H9 (cell line): ENCODE measurements around the gene HERPUD2. TPM values are rescaled to one million over a fixed set of nuclear protein-coding genes. Genes with fewer than 3 reads are reported as not detected.

Experiments
- DNase-seq: peaks from one replicate; pipeline ENCODE4 v3.0.0-alpha.2; 2017
- H2AFZ ChIP-seq: one replicate; pipeline ENCODE4 v1.6.1; 2013; ENCODE audit warnings: mild to moderate bottlenecking, low read length, control low read depth, moderate library complexity
- H2AK5ac ChIP-seq: 2 replicates; pipeline ENCODE4 v1.6.1; 2013; ENCODE audit warnings: low read length, control low read depth, mixed read lengths; ENCODE audit not compliant: insufficient read length
- H2BK120ac ChIP-seq: one replicate; pipeline ENCODE4 v1.6.1; 2013; ENCODE audit warnings: low read depth, mild to moderate bottlenecking, low read length, control low read depth, inconsistent platforms; ENCODE audit not compliant: poor library complexity, severe bottlenecking
- H2BK12ac ChIP-seq: 2 replicates; pipeline ENCODE4 v1.6.1; 2013; ENCODE audit warnings: low read length, control low read depth, mixed read lengths, low read depth; ENCODE audit not compliant: insufficient read length
- H2BK15ac ChIP-seq: 2 replicates; pipeline ENCODE4 v1.6.1; 2013; ENCODE audit warnings: low read depth, low read length, control low read depth
- H2BK20ac ChIP-seq: one replicate; pipeline ENCODE4 v1.6.1; 2013; ENCODE audit warnings: low read depth, mild to moderate bottlenecking, low read length, control low read depth, inconsistent platforms; ENCODE audit not compliant: poor library complexity, severe bottlenecking
- H2BK5ac ChIP-seq: 2 replicates; pipeline ENCODE4 v1.6.1; 2013; ENCODE audit warnings: low read length, control low read depth, mixed read lengths; ENCODE audit not compliant: insufficient read length
- H3K14ac ChIP-seq: 2 replicates; pipeline ENCODE4 v1.6.1; 2013; ENCODE audit warnings: low read length, control low read depth; ENCODE audit not compliant: insufficient read depth
- H3K18ac ChIP-seq: 2 replicates; pipeline ENCODE4 v1.6.1; 2013; ENCODE audit warnings: low read depth, mild to moderate bottlenecking, mixed read lengths, low read length, control low read depth; ENCODE audit not compliant: insufficient read length
- H3K23ac ChIP-seq: 2 replicates; pipeline ENCODE4 v1.6.1; 2013; ENCODE audit warnings: low read length, control low read depth, mixed read lengths, low read depth; ENCODE audit not compliant: insufficient read length
- H3K23me2 ChIP-seq: 2 replicates; pipeline ENCODE4 v1.6.1; 2013; ENCODE audit warnings: low read depth, mild to moderate bottlenecking, mixed read lengths, low read length, control low read depth; ENCODE audit not compliant: insufficient read length, poor library complexity, severe bottlenecking
- H3K27ac ChIP-seq: 2 replicates; pipeline ENCODE4 v1.5.1; 2013; ENCODE audit warnings: low read length, control low read depth, mixed read lengths, low read depth; ENCODE audit not compliant: insufficient read length
- H3K27me3 ChIP-seq: 2 replicates; pipeline ENCODE4 v1.6.1; 2013; ENCODE audit warnings: low read length, control low read depth, inconsistent platforms; ENCODE audit not compliant: insufficient read depth
- H3K4ac ChIP-seq: 2 replicates; pipeline ENCODE4 v1.6.1; 2013; ENCODE audit warnings: low read depth, mild to moderate bottlenecking, control low read depth, inconsistent platforms, low read length, moderate library complexity
- H3K4me1 ChIP-seq: 2 replicates; pipeline ENCODE4 v1.6.1; 2013; ENCODE audit warnings: low read length, control low read depth, inconsistent platforms; ENCODE audit not compliant: insufficient read depth
- H3K4me2 ChIP-seq: 2 replicates; pipeline ENCODE4 v1.6.1; 2013; ENCODE audit warnings: low read length, control low read depth, mixed read lengths; ENCODE audit not compliant: insufficient read length, insufficient read depth
- H3K56ac ChIP-seq: 2 replicates; pipeline ENCODE4 v1.6.1; 2013; ENCODE audit warnings: low read depth, mild to moderate bottlenecking, mixed read lengths, low read length, control low read depth; ENCODE audit not compliant: insufficient read length
- H3K79me1 ChIP-seq: 2 replicates; pipeline ENCODE4 v1.6.1; 2013; ENCODE audit warnings: low read depth, mild to moderate bottlenecking, moderate library complexity, low read length, control low read depth, inconsistent platforms; ENCODE audit not compliant: insufficient read depth, poor library complexity, severe bottlenecking
- H3K79me2 ChIP-seq: 2 replicates; pipeline ENCODE4 v1.6.1; 2013; ENCODE audit warnings: low read length, control low read depth, inconsistent platforms; ENCODE audit not compliant: insufficient read depth
- H3K9ac ChIP-seq: 2 replicates; pipeline ENCODE4 v1.6.1; 2013; ENCODE audit warnings: low read length, control low read depth, mixed read lengths; ENCODE audit not compliant: insufficient read length; ENCODE audit errors: extremely low read depth
- H3K9me3 ChIP-seq: one replicate; pipeline ENCODE4 v1.6.1; 2013; ENCODE audit warnings: low read depth, low read length, inconsistent platforms; ENCODE audit not compliant: control insufficient read depth
- H3T11ph ChIP-seq: one replicate; pipeline ENCODE4 v1.6.1; 2013; ENCODE audit warnings: mild to moderate bottlenecking, low read length, control low read depth, inconsistent platforms
- H4K20me1 ChIP-seq: one replicate; pipeline ENCODE4 v1.6.1; 2013; ENCODE audit not compliant: control insufficient read depth, insufficient read length, insufficient read depth
- H4K5ac ChIP-seq: 2 replicates; pipeline ENCODE4 v1.6.1; 2013; ENCODE audit warnings: low read depth, mild to moderate bottlenecking, mixed read lengths, low read length, control low read depth; ENCODE audit not compliant: insufficient read length
- H4K8ac ChIP-seq: replicated peaks from 2 replicates; pipeline ENCODE4 v1.6.1; 2013; ENCODE audit warnings: low read length, control low read depth, mixed read lengths, low read depth; ENCODE audit not compliant: insufficient read length
- H4K91ac ChIP-seq: 2 replicates; pipeline ENCODE4 v1.6.1; 2013; ENCODE audit warnings: low read depth, mild to moderate bottlenecking, moderate library complexity, mixed read lengths, low read length, control low read depth; ENCODE audit not compliant: insufficient read length
- H3K27ac Mint-ChIP-seq, 3 experiments: 2 replicates in 2 of 3; 3 replicates in 1 of 3; pipeline ENCODE4 v1.8.0; 2020 to 2021; ENCODE audit warnings: mixed read lengths in 3 of 3, mild to moderate bottlenecking in 1 of 3, moderate library complexity in 1 of 3
- H3K27me3 Mint-ChIP-seq: 2 replicates; pipeline ENCODE4 v1.8.0; 2021; ENCODE audit warnings: low read depth, mild to moderate bottlenecking, moderate library complexity, mixed read lengths
- H3K36me3 Mint-ChIP-seq, 3 experiments: 2 replicates in 2 of 3; 3 replicates in 1 of 3; pipeline ENCODE4 v1.8.0; 2020 to 2021; ENCODE audit warnings: low read depth in 3 of 3, mixed read lengths in 3 of 3; ENCODE audit not compliant: insufficient read depth in 1 of 3
- H3K4me1 Mint-ChIP-seq, 2 experiments: 2 replicates each; pipeline ENCODE4 v1.8.0; 2020; ENCODE audit warnings: mixed read lengths in 2 of 2
- H3K4me3 Mint-ChIP-seq, 2 experiments: 2 replicates in 1 of 2; 3 replicates in 1 of 2; pipeline ENCODE4 v1.8.0; 2020 to 2021; ENCODE audit warnings: mild to moderate bottlenecking in 2 of 2, mixed read lengths in 2 of 2, moderate library complexity in 1 of 2
- H3K9me3 Mint-ChIP-seq, 2 experiments: 2 replicates in 1 of 2; 3 replicates in 1 of 2; pipeline ENCODE4 v1.8.0; 2020; ENCODE audit warnings: mild to moderate bottlenecking in 2 of 2, mixed read lengths in 2 of 2, moderate library complexity in 1 of 2
- CTCF ChIP-seq: fragments of 200-600 bp; sonication (generic); conservative IDR thresholded peaks from 3 replicates; pipeline ENCODE4 v1.8.0; 2021; ENCODE audit warnings: antibody characterized with exemption, mild to moderate bottlenecking
- WGBS: extraction: QIAGEN DNeasy Blood & Tissue Kit; methylation state at CpG from one replicate; pipeline ENCODE4 v1.1.7; 2013; ENCODE audit warnings: missing lambda C conversion rate, low lambda C conversion rate, mixed read lengths; ENCODE audit not compliant: insufficient read length; ENCODE audit errors: extremely low coverage; 5-methylcytosine and 5-hydroxymethylcytosine counted together
- total RNA-seq: library from RNA; stranded (reverse); gene quantifications from 2 replicates; pipeline ENCODE4 v1.2.1, GENCODE V29; 2021

Gene HERPUD2
- total RNA-seq, 1 experiment from 2014 or later = 17.0 TPM

- no peak overlapping the region for H3T11ph ChIP-seq
- H3K4me2 ChIP-seq = peak overlapping the region; percentile 95
- H3K56ac ChIP-seq = no peak overlapping the region
- H4K8ac ChIP-seq = peak overlapping the region; percentile 8
- H2AK5ac ChIP-seq = no peak overlapping the region
- no peaks in the 10 kb centered on the region for H3K27me3 ChIP-seq
- no peaks in the 10 kb centered on the region for H4K20me1 ChIP-seq
- peak overlapping the region; percentile 90 to 91 for H3K4me3 Mint-ChIP-seq
- peak overlapping the region; percentile 85 for H3K14ac ChIP-seq
- H3K36me3 Mint-ChIP-seq = peaks cover 12 to 33% (median 12%) of the 10 kb centered on the region in 3 experiments
- no peak overlapping the region for H2BK120ac ChIP-seq
- no peak overlapping the region for H3K27ac ChIP-seq
- H3K9me3 Mint-ChIP-seq = peaks cover 0 to 11% of the 10 kb centered on the region in 2 experiments; a peak in 3 of 5 replicates
- no peaks in the 10 kb centered on the region for H3K79me1 ChIP-seq
- H2BK20ac ChIP-seq = no peak overlapping the region
- no peaks in the 10 kb centered on the region for H3K9me3 ChIP-seq
- no peaks in the 10 kb centered on the region; the same call in 1 of the 2 replicates for H3K27me3 Mint-ChIP-seq
- no peak overlapping the region for H2AFZ ChIP-seq
- H4K5ac ChIP-seq = peak overlapping the region; percentile 30
- no peak overlapping the region for H2BK5ac ChIP-seq
- H4K91ac ChIP-seq = no peak overlapping the region
- H3K9ac ChIP-seq = peak overlapping the region; percentile 91
- peaks cover 4% of the 10 kb centered on the region; the same call in 1 of the 2 replicates for H3K4me1 ChIP-seq
- TF ChIP-seq CTCF = no peak
- DNase-seq = no peak
- no peak overlapping the region for H3K23ac ChIP-seq
- H3K79me2 ChIP-seq = no peaks in the 10 kb centered on the region; the same call in 1 of the 2 replicates
- no peak overlapping the region for H2BK12ac ChIP-seq
- peak overlapping the region; percentile 68 for H3K18ac ChIP-seq
- H3K4me1 Mint-ChIP-seq = peaks cover 42 to 44% of the 10 kb centered on the region in 2 experiments
- H3K4ac ChIP-seq = peak overlapping the region; percentile 38; the same call in 1 of the 2 replicates
- H2BK15ac ChIP-seq = no peak overlapping the region
- H3K23me2 ChIP-seq = peaks cover 14% of the 10 kb centered on the region
- H3K27ac Mint-ChIP-seq = peak overlapping the region; percentile 77 to 97 (median 88); a peak in 6 of 7 replicates
- WGBS = no CpG with 5 or more reads among the region's 10 CpGs
These were observed 527 bp upstream of the HERPUD2 start for GRCh38 chr7:35695473-35695850.
